Stomach smooth muscle (tissue), 2 donors: ENCODE data around the gene CD300H.

Experiments
- H3K27ac ChIP-seq: one replicate; pipeline ENCODE4 v1.7.0; 2013; ENCODE audit warnings: mild to moderate bottlenecking, low read length, inconsistent platforms
- H3K27me3 ChIP-seq, 2 donors: one replicate each; pipeline ENCODE4 v1.7.0; 2013; ENCODE audit warnings: low read length in 2 of 2; ENCODE audit not compliant: insufficient read depth in 2 of 2, control insufficient read depth in 1 of 2
- H3K36me3 ChIP-seq, 2 donors: one replicate each; pipeline ENCODE4 v1.7.0; 2013; ENCODE audit warnings: low read length in 2 of 2; ENCODE audit not compliant: control insufficient read depth in 2 of 2, insufficient read depth in 2 of 2
- H3K4me1 ChIP-seq: one replicate; pipeline ENCODE4 v1.7.0; 2013; ENCODE audit warnings: low read length; ENCODE audit not compliant: control insufficient read depth, insufficient read depth
- H3K4me3 ChIP-seq, 2 donors: one replicate each; pipeline ENCODE4 v1.7.0; 2013; ENCODE audit warnings: low read length in 2 of 2
- H3K9ac ChIP-seq, 2 donors: one replicate each; pipeline ENCODE4 v1.7.0; 2013; ENCODE audit warnings: low read length in 2 of 2, mild to moderate bottlenecking in 1 of 2
- H3K9me3 ChIP-seq, 2 donors: one replicate each; pipeline ENCODE4 v1.7.0; 2013; ENCODE audit warnings: low read length in 2 of 2; ENCODE audit not compliant: control insufficient read depth in 2 of 2
- donor health status: healthy.
- donor health status: Pancreatic carcinoma.

CD300H gene

GRCh38 chr17:74550602-74551001 lies 16.7 kb downstream of the CD300H start:
- Histone ChIP-seq H3K4me3 (no peak overlapping the region), H3K27me3 (peaks cover 0 to 5% of the 10 kb centered on the region in 2 donors), H3K9me3 (no peaks in the 10 kb centered on the region), H3K9ac (no peak overlapping the region), H3K4me1 (peaks cover 2% of the 10 kb centered on the region), H3K36me3 (no peaks in the 10 kb centered on the region), H3K27ac (no peak overlapping the region)

- H3K27me3 ChIP-seq: peaks cover 0 to 5% of the 10 kb centered on the region in 2 donors
- H3K9me3 ChIP-seq: no peaks in the 10 kb centered on the region
- no peak overlapping the region for H3K27ac ChIP-seq
- H3K4me1 ChIP-seq: peaks cover 2% of the 10 kb centered on the region
- no peaks in the 10 kb centered on the region for H3K36me3 ChIP-seq
- no peak overlapping the region for H3K4me3 ChIP-seq
- no peak overlapping the region for H3K9ac ChIP-seq
Measured at GRCh38 chr17:74549343-74549742, 18.0 kb downstream of the CD300H start.

- Histone ChIP-seq H3K9me3 (no peaks in the 10 kb centered on the region), H3K4me1 (peaks cover 2% of the 10 kb centered on the region), H3K36me3 (no peaks in the 10 kb centered on the region), H3K27me3 (peaks cover 2 to 5% of the 10 kb centered on the region in 2 donors), H3K9ac (no peak overlapping the region), H3K27ac (no peak overlapping the region), H3K4me3 (no peak overlapping the region)
Measured at GRCh38 chr17:74547736-74548135, 19.6 kb downstream of the CD300H start.

GRCh38 chr17:74547264-74547663 lies 20.0 kb downstream of the CD300H start:
- H3K27me3 ChIP-seq: peaks cover 2 to 5% of the 10 kb centered on the region in 2 donors
- H3K36me3 ChIP-seq: no peaks in the 10 kb centered on the region
- no peak overlapping the region for H3K9ac ChIP-seq
- H3K27ac ChIP-seq: no peak overlapping the region
- H3K4me3 ChIP-seq: no peak overlapping the region
- peaks cover 2% of the 10 kb centered on the region for H3K4me1 ChIP-seq
- no peaks in the 10 kb centered on the region for H3K9me3 ChIP-seq

- Histone ChIP-seq H3K4me1 (no peaks in the 10 kb centered on the region), H3K9me3 (no peaks in the 10 kb centered on the region), H3K27me3 (peaks cover 2 to 3% of the 10 kb centered on the region in 2 donors), H3K4me3 (no peak overlapping the region), H3K36me3 (no peaks in the 10 kb centered on the region), H3K9ac (no peak overlapping the region), H3K27ac (no peak overlapping the region)
Measured at GRCh38 chr17:74546586-74546985, 20.7 kb downstream of the CD300H start.

GRCh38 chr17:74545843-74546230 lies 21.5 kb downstream of the CD300H start, which contains the start of gene CD300C:
Gene CD300C (minus strand): TSS chr17:74546115. CDS start chr17:74545782, 333 bp downstream.
- H3K27me3 ChIP-seq: peaks cover 2 to 3% of the 10 kb centered on the region in 2 donors
- H3K4me3 ChIP-seq: no peak within 1 kb of the TSS
- H3K4me1 ChIP-seq: no peaks in the 10 kb centered on the region
- H3K27ac ChIP-seq: no peak within 1 kb of the TSS
- H3K9me3 ChIP-seq: no peaks in the 10 kb centered on the region
- no peaks in the 10 kb centered on the region for H3K36me3 ChIP-seq
- no peak within 1 kb of the TSS for H3K9ac ChIP-seq

- Histone ChIP-seq H3K9me3 (no peaks in the 10 kb centered on the region), H3K4me3 (no peak overlapping the region), H3K36me3 (no peaks in the 10 kb centered on the region), H3K27me3 (peaks cover 1 to 2% of the 10 kb centered on the region in 2 donors), H3K9ac (no peak overlapping the region), H3K4me1 (no peaks in the 10 kb centered on the region), H3K27ac (no peak overlapping the region)
Measured at GRCh38 chr17:74544991-74545842, 22.1 kb downstream of the CD300H start.

GRCh38 chr17:74543891-74544760 lies 23.2 kb downstream of the CD300H start:
- no peaks in the 10 kb centered on the region for H3K4me1 ChIP-seq
- H3K36me3 ChIP-seq: no peaks in the 10 kb centered on the region
- H3K4me3 ChIP-seq: no peak overlapping the region
- H3K27me3 ChIP-seq: peaks cover 0 to 2% of the 10 kb centered on the region in 2 donors
- no peak overlapping the region for H3K9ac ChIP-seq
- no peaks in the 10 kb centered on the region for H3K9me3 ChIP-seq
- no peak overlapping the region for H3K27ac ChIP-seq

GRCh38 chr17:74543406-74543805 lies 23.9 kb downstream of the CD300H start:
- Histone ChIP-seq H3K36me3 (no peaks in the 10 kb centered on the region), H3K9ac (no peak overlapping the region), H3K4me1 (no peaks in the 10 kb centered on the region), H3K9me3 (no peaks in the 10 kb centered on the region), H3K27me3 (peaks cover 0 to 6% of the 10 kb centered on the region in 2 donors), H3K27ac (no peak overlapping the region), H3K4me3 (no peak overlapping the region)

GRCh38 chr17:74542727-74543383 lies 24.5 kb downstream of the CD300H start:
- no peak overlapping the region for H3K27ac ChIP-seq
- no peaks in the 10 kb centered on the region for H3K9me3 ChIP-seq
- H3K27me3 ChIP-seq: peaks cover 0 to 6% of the 10 kb centered on the region in 2 donors
- H3K4me3 ChIP-seq: no peak overlapping the region
- H3K36me3 ChIP-seq: no peaks in the 10 kb centered on the region
- no peak overlapping the region for H3K9ac ChIP-seq
- H3K4me1 ChIP-seq: no peaks in the 10 kb centered on the region
